T-cell (primary cell): ENCODE measurements around the gene C5orf22. TPM values are rescaled to one million over a fixed set of nuclear protein-coding genes. Genes with fewer than 3 reads are reported as not detected.

Experiments used
- ATAC-seq, 4 experiments: fragments of 200-7000 bp in 3 of 4; fragments of 150-1000 bp in 1 of 4; cut with Tn5 transposase; replicated peaks in 1 of 4; 1 replicate in 3 of 4; 2 replicates in 1 of 4; pipeline ENCODE4 v1.10.0; 2021; ENCODE audit warnings: moderate library complexity in 3 of 4, mild to moderate bottlenecking in 2 of 4, moderate number of reproducible peaks in 1 of 4
- CTCF ChIA-PET, 2 donors: fragments of 300-600 bp; sonication (Branson Sonifier 250); formaldehyde crosslinking; loops; one replicate each; lab custom pipeline; 2022; ENCODE audit warnings: antibody characterized with exemption in 2 of 2; lab: Charles Lee
- POLR2A ChIA-PET, 2 donors: fragments of 300-600 bp; sonication (Branson Sonifier 250); formaldehyde crosslinking; loops; one replicate each; lab custom pipeline; 2022; ENCODE audit warnings: antibody characterized with exemption in 2 of 2; lab: Charles Lee
- DNase-seq, 35 experiments: peaks; one replicate each; pipeline versions ENCODE4 v3.0.0 to v3.0.0-alpha.2; 2013 to 2023
- H3K27ac ChIP-seq: one replicate; pipeline ENCODE4 v1.5.1; 2013; ENCODE audit warnings: low read length
- H3K27me3 ChIP-seq, 2 experiments: replicated peaks in 1 of 2; 1 replicate in 1 of 2; 2 replicates in 1 of 2; pipeline versions ENCODE4 v1.6.1 to v1.7.0; 2013; ENCODE audit warnings: low read length in 1 of 2, mixed read lengths in 1 of 2; ENCODE audit not compliant: control insufficient read depth in 2 of 2, insufficient read depth in 2 of 2; ENCODE audit errors: extremely low read depth in 1 of 2
- H3K36me3 ChIP-seq, 2 donors: 1 replicate in 1 of 2; 2 replicates in 1 of 2; pipeline versions ENCODE4 v1.6.1 to v1.7.0; 2013; ENCODE audit warnings: low read length in 1 of 2; ENCODE audit not compliant: control insufficient read depth in 2 of 2, insufficient read depth in 1 of 2; ENCODE audit errors: extremely low read depth in 1 of 2
- H3K4me1 ChIP-seq, 2 experiments: 1 replicate in 1 of 2; 2 replicates in 1 of 2; pipeline versions ENCODE4 v1.6.1 to v1.7.0; 2013; ENCODE audit warnings: low read length in 2 of 2, mixed read lengths in 1 of 2; ENCODE audit not compliant: insufficient read depth in 2 of 2, control insufficient read depth in 1 of 2; ENCODE audit errors: extremely low read depth in 1 of 2
- H3K4me3 ChIP-seq, 2 donors: 1 replicate in 1 of 2; 2 replicates in 1 of 2; pipeline versions ENCODE4 v1.5.1 to v1.7.0; 2013; ENCODE audit warnings: mild to moderate bottlenecking in 2 of 2, low read length in 1 of 2, moderate library complexity in 1 of 2; ENCODE audit not compliant: control insufficient read depth in 1 of 2; ENCODE audit errors: extremely low read depth in 1 of 2
- H3K9me3 ChIP-seq: 2 replicates; pipeline ENCODE4 v1.7.0; 2013
- H3K27ac Mint-ChIP-seq, 2 donors: one replicate each; pipeline ENCODE4 v1.8.0; 2020 to 2021; ENCODE audit warnings: mild to moderate bottlenecking in 2 of 2, mixed read lengths in 2 of 2
- H3K27me3 Mint-ChIP-seq, 2 donors: one replicate each; pipeline ENCODE4 v1.8.0; 2021 to 2022; ENCODE audit warnings: mixed read lengths in 2 of 2
- H3K36me3 Mint-ChIP-seq: one replicate; pipeline ENCODE4 v1.8.0; 2021; ENCODE audit warnings: mixed read lengths
- H3K4me1 Mint-ChIP-seq, 3 donors: one replicate each; pipeline ENCODE4 v1.8.0; 2020 to 2022; ENCODE audit warnings: mixed read lengths in 3 of 3, mild to moderate bottlenecking in 1 of 3
- H3K4me3 Mint-ChIP-seq, 3 donors: one replicate each; pipeline ENCODE4 v1.8.0; 2020 to 2022; ENCODE audit warnings: mild to moderate bottlenecking in 3 of 3, mixed read lengths in 3 of 3, moderate library complexity in 3 of 3
- H3K9me3 Mint-ChIP-seq, 3 donors: one replicate each; pipeline ENCODE4 v1.8.0; 2020 to 2022; ENCODE audit warnings: mixed read lengths in 3 of 3
- WGBS: methylation state at CpG from one replicate; pipeline ENCODE4 v1.1.5; 2013; ENCODE audit warnings: missing lambda C conversion rate; ENCODE audit not compliant: insufficient coverage; 5-methylcytosine and 5-hydroxymethylcytosine counted together
- total RNA-seq, 35 experiments: library from RNA in 6 of 35; stranded (reverse) in 6 of 35; fragments of 120-200 nt in 1 of 35; gene quantifications; one replicate each; pipeline versions ENCODE4 v1.2.1 to v1.2.4 and lab custom pipeline; 2013 to 2026

The C5orf22 gene
- total RNA-seq, 5 donors from 2014 or later (not counting 1 experiment from before 2014, with no cell fraction given), result 16.0 to 30.3 (median 26.8) TPM

DNA sequence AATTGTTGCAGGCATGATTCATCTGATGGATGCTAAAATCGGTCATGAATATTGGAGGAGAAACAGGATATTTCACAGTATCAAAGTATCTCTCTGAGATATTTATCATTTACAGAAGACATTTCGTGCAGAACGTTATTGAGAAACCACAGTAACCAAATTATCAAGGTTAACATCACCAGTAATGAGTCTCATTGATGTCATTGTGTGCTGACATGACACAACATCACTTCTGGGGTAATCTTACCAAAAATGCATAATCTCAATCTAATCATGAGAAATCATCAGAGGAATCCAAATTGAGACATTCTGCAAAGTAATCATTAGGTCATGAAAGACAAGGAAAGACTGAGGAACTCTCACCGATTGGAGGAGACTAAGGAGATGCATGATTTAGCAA is 42.7 kb downstream of the C5orf22 start:
- Histone ChIP-seq H3K36me3 (no peaks in the 10 kb centered on the region), H3K4me3 (no peak overlapping the region), H3K4me1 (no peaks in the 10 kb centered on the region), H3K9me3 (no peaks in the 10 kb centered on the region), H3K27ac (no peak overlapping the region), H3K27me3 (peaks cover 0 to 2% of the 10 kb centered on the region in 2 experiments)
- ChIA-PET POLR2A (no interaction called here), CTCF (no interaction called here)
- ATAC-seq (no peak), DNase-seq (no peak)
- Mint-ChIP-seq H3K36me3 (no peaks in the 10 kb centered on the region), H3K27me3 (peaks cover 9 to 16% of the 10 kb centered on the region in 2 donors), H3K9me3 (no peaks in the 10 kb centered on the region), H3K4me1 (no peaks in the 10 kb centered on the region), H3K27ac (no peak overlapping the region), H3K4me3 (no peak overlapping the region)
- WGBS, result 86% methylated on average over 1 of the region's 4 CpGs

DNA sequence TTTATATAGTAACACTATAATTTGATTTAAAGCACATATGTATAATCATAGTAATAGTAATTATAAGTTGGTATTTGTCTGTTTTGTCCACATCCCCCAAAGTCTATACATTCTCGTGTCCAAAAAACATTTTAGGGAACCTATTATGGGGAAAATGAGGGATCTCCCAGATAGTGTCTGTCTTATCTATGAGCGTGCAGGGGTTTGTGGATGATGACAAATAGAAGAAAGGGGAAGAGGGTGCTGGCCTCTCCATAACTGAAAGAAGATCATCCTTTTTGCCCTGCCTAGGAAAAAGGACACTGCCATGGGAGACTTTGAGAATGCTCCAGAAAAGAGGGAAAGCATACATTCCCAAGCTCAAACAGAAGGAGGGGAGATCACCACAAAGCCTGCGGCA is 45.3 kb downstream of the C5orf22 start:
- H3K4me1 ChIP-seq, result no peaks in the 10 kb centered on the region
- no peak overlapping the region for H3K27ac Mint-ChIP-seq
- no peak overlapping the region for H3K27ac ChIP-seq
- ATAC-seq, result no peak
- CTCF ChIA-PET, result no interaction called here
- POLR2A ChIA-PET, result no interaction called here
- H3K27me3 ChIP-seq, result peaks cover 0 to 8% of the 10 kb centered on the region in 2 experiments
- no peaks in the 10 kb centered on the region for H3K36me3 ChIP-seq
- H3K4me1 Mint-ChIP-seq, result no peaks in the 10 kb centered on the region
- H3K36me3 Mint-ChIP-seq, result no peaks in the 10 kb centered on the region
- peaks cover 10 to 12% of the 10 kb centered on the region in 2 donors for H3K27me3 Mint-ChIP-seq
- WGBS, result no CpG with 5 or more reads among the region's 3 CpGs
- no peaks in the 10 kb centered on the region for H3K9me3 ChIP-seq
- no peaks in the 10 kb centered on the region for H3K9me3 Mint-ChIP-seq
- DNase-seq, result no peak
- no peak overlapping the region for H3K4me3 ChIP-seq
- H3K4me3 Mint-ChIP-seq, result no peak overlapping the region

DNA sequence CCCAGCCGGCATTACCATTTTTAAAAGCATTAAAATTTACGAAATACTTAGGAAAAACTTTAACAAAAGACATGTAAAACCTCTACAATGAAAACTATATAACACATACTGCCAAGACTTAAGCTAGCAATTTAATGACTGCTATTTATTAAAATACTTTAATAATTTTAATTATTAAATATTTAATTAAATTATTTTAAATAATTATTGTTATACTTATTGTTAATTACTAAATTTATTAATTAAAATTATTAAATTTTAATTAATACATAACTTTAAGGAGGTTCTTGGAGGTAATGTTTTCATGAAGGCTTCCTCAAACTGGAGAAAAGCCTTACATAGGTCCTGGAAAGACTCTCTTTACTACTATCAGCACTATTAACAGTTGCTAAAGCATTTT is 47.5 kb downstream of the C5orf22 start:
- CTCF ChIA-PET, result interaction anchor here in 1 of 2 donors (1.2 kb wide), 1 partner anchor 513 kb away, joined by 5 read pairs; no protein-coding TSS in a partner anchor
- WGBS, result no CpG with 5 or more reads among the region's 2 CpGs
- no peaks in the 10 kb centered on the region for H3K4me1 ChIP-seq
- DNase-seq (no peak), ATAC-seq (no peak)
- no peaks in the 10 kb centered on the region for H3K9me3 ChIP-seq
- H3K36me3 ChIP-seq, result no peaks in the 10 kb centered on the region
- Mint-ChIP-seq H3K4me1 (no peaks in the 10 kb centered on the region), H3K36me3 (no peaks in the 10 kb centered on the region), H3K9me3 (no peaks in the 10 kb centered on the region), H3K4me3 (no peak overlapping the region), H3K27me3 (peaks cover 13 to 21% of the 10 kb centered on the region in 2 donors), H3K27ac (no peak overlapping the region)
- H3K4me3 ChIP-seq, result no peak overlapping the region
- H3K27me3 ChIP-seq, result peaks cover 0 to 12% of the 10 kb centered on the region in 2 experiments
- no peak overlapping the region for H3K27ac ChIP-seq
- POLR2A ChIA-PET, result no interaction called here

DNA sequence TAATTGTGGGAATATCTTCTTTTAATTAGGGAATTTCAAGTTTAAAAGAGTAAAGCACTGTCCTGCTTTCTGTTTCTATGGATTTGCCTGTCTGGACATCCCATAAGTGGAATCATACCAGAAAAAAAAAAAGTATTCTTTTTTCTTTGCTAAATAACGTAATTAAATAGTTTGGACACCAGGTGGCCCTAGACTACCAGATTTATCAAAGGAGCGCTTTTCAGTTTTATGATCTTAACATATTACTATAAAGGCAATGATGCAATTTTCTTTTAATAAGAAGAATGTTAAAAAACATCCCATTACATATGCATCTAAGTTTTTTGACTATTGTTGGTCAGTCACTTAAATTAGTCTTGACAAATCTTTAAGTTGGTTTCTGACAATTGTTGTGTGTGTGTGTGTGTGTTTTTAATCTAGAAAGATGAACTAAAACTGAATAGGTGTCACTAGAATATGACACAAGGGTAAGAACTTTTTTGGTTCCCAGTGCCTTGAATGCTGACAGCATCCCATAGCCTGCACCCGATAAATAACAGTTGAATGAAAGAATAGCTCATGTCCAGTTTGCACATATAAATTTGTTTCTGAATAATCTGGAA is 49.5 kb downstream of the C5orf22 start:
- Histone ChIP-seq H3K27me3 (peaks cover 0 to 12% of the 10 kb centered on the region in 2 experiments), H3K9me3 (no peaks in the 10 kb centered on the region), H3K27ac (no peak overlapping the region), H3K4me1 (no peaks in the 10 kb centered on the region), H3K36me3 (no peaks in the 10 kb centered on the region), H3K4me3 (no peak overlapping the region)
- ChIA-PET POLR2A (no interaction called here), CTCF (interaction anchor here (0.5 to 1.9 kb wide), 5 partner anchors 495 to 511 kb away, joined by 3 to 9 read pairs (median 5); no protein-coding TSS in a partner anchor)
- H3K4me1 Mint-ChIP-seq, result no peaks in the 10 kb centered on the region
- ATAC-seq (no peak), DNase-seq (peak in 5 of 35 experiments; percentile 1 to 55 (median 5))
- H3K4me3 Mint-ChIP-seq, result no peak overlapping the region
- WGBS, result no CpG with 5 or more reads among the region's 3 CpGs
- peaks cover 8 to 23% of the 10 kb centered on the region in 2 donors for H3K27me3 Mint-ChIP-seq
- no peak overlapping the region for H3K27ac Mint-ChIP-seq
- no peaks in the 10 kb centered on the region for H3K36me3 Mint-ChIP-seq
- no peaks in the 10 kb centered on the region for H3K9me3 Mint-ChIP-seq

DNA sequence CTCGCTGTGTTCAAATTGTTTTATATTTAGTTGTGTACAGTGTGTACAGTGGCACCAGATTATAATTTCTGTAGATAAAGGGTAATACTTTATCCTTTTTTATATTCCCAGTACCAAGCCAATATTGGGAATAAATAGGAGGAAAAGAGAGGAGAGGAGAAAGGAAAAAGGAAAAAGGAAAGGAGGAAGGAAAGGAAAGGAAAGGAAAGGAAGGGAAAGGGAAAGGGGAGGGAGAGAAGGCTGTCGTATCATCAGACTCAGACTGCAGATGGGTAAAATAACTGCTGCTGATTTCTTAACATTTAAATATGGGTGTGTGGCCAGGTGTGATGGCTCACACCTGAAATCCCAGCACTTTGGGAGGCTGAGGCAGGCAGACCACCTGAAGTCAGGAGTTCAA is 51.0 kb downstream of the C5orf22 start:
- Histone ChIP-seq H3K27ac (no peak overlapping the region), H3K27me3 (peaks cover 0 to 12% of the 10 kb centered on the region in 2 experiments), H3K4me1 (no peaks in the 10 kb centered on the region), H3K9me3 (no peaks in the 10 kb centered on the region), H3K4me3 (no peak overlapping the region), H3K36me3 (no peaks in the 10 kb centered on the region)
- no peak overlapping the region for H3K27ac Mint-ChIP-seq
- WGBS, result 100% methylated on average over 1 of the region's 2 CpGs
- no peaks in the 10 kb centered on the region for H3K9me3 Mint-ChIP-seq
- ChIA-PET POLR2A (no interaction called here), CTCF (interaction anchor here (0.6 to 1.9 kb wide), 5 partner anchors 8 to 525 kb away, joined by 3 to 9 read pairs (median 5); no protein-coding TSS in a partner anchor)
- ATAC-seq (no peak), DNase-seq (no peak)
- H3K36me3 Mint-ChIP-seq, result no peaks in the 10 kb centered on the region
- H3K4me1 Mint-ChIP-seq, result no peaks in the 10 kb centered on the region
- H3K27me3 Mint-ChIP-seq, result peaks cover 8 to 24% of the 10 kb centered on the region in 2 donors
- no peak overlapping the region for H3K4me3 Mint-ChIP-seq

DNA sequence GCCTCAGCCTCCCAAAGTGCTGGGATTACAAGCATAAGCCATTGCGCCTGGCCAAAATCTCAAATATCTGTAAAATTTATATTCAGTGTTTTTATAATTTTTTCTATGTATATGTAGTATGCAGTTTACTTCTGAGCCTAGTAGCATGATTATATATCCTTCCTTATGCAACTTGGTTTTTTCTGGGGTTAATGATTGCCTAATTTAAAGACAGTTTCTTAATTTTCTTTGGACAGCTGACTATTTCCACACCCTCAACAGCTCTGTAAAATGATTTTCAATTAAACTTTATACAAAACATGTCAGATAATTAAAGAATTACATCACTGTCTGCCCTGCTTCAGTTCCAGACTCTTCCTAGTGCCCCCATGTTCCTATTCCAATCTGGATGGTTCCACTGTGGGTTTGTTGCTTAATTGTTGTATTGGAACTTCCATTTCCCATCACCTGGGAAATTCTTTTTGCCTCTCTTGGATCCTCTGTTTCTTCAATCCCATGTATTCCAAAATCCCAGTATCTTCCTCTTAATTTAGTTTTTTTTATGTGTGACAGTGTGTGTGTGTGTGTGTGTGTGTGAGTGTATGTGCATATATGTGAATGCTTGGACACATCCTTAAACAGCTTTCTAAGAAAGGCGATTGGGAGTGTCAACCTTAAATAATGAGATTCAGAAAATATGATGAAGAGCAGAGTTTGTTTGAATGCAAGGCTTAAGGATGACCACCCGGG is 53.2 kb downstream of the C5orf22 start:
- Histone ChIP-seq H3K36me3 (no peaks in the 10 kb centered on the region), H3K4me1 (no peaks in the 10 kb centered on the region), H3K27ac (no peak overlapping the region), H3K27me3 (peaks cover 0 to 10% of the 10 kb centered on the region in 2 experiments), H3K9me3 (no peaks in the 10 kb centered on the region), H3K4me3 (no peak overlapping the region)
- H3K36me3 Mint-ChIP-seq, result no peaks in the 10 kb centered on the region
- DNase-seq (no peak), ATAC-seq (no peak)
- peaks cover 8 to 25% of the 10 kb centered on the region in 2 donors for H3K27me3 Mint-ChIP-seq
- H3K4me3 Mint-ChIP-seq, result no peak overlapping the region
- no peaks in the 10 kb centered on the region for H3K4me1 Mint-ChIP-seq
- POLR2A ChIA-PET, result no interaction called here
- no peaks in the 10 kb centered on the region for H3K9me3 Mint-ChIP-seq
- WGBS, result 80% methylated on average over 1 of the region's 3 CpGs
- CTCF ChIA-PET, result interaction anchor here in 1 of 2 donors (0.9 kb wide), 1 partner anchor 14 kb away, joined by 6 read pairs; no protein-coding TSS in a partner anchor
- no peak overlapping the region for H3K27ac Mint-ChIP-seq
